HK-2 (cell line): ENCODE data around the gene ZNF497.

ENCODE experiments used
- DNase-seq: peaks from one replicate; pipeline ENCODE4 v3.0.0-alpha.2; 2018; ENCODE audit not compliant: unreplicated experiment

Gene ZNF497

DNA sequence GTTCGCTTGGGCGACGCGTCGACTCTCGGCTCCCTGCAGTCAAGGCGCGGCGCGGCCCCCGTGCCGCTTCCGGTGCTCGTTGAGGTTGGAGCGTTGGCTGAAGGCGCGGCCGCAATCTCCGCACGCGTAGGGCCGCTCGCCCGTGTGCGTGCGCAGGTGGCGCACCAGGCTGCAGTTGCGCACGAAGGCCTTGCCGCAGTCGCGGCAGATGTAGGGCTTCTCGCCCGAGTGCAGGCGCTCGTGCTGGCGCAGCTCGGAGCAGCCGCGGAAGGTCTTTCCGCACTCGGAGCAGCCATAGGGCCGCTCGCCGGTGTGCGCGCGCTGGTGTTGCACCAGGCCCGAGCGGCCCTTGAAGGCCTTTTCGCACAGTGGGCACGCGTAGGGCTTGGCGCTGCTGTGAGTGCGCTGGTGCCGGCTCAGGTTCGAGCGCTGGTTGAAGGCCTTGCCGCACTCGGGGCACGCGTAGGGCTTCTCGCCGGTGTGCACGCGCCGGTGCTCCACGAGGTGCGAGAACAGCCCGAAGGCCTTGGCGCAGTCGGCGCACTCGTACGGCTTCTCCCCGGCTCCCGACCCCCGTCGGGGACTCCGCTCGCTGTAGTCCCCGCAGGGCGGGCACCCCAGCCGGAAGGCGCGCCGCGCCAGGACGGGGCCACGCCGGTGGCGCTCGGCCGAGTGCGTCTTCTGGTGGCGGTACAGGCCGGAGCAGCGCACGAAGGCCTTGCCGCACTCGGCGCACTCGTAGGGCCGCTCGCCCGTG, 5.3 kb upstream of the ZNF497 start:
- no peak for DNase-seq

GRCh38 chr19:58366585-58367430, 4.3 kb upstream of the ZNF497 start:
- DNase-seq = no peak

- no peak for DNase-seq
These were observed 1.6 kb upstream of the ZNF497 start for GRCh38 chr19:58364146-58364545.

- peak; percentile 74 for DNase-seq
These were observed 665 bp downstream of the ZNF497 start for GRCh38 chr19:58361900-58362271.

DNA sequence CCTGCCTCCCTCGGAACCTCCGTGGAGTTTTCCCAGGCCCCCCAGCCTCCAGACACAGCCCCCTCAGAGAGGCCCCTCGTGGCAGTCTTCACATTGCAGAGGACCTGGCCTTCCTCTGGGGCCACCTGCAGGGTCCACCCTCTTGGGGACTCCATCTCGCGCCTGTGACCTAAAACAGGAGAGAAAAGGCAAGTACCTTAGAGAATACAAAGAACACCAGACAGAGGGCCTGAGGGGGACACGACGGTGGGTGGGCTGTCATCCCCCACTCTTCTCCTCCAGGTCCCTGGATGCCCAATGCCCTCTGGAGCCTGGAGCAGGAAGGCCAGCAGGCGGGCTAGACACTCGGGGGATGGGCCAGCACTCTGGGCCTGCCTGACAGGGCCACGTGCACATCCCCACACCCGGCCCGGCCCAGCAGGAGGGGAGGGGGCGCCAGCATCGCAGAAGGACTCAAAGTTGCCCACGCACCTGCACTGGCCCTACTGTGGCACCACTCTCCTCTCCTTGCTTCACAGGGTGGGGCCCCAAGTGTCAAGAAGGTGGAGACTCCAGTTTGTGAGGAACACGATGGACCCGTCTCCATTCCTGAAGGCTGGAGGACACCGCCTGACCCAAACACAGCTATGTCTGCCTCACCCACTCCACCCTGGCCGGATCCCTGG, 4.9 kb downstream of the ZNF497 start:
- no peak for DNase-seq

DNA sequence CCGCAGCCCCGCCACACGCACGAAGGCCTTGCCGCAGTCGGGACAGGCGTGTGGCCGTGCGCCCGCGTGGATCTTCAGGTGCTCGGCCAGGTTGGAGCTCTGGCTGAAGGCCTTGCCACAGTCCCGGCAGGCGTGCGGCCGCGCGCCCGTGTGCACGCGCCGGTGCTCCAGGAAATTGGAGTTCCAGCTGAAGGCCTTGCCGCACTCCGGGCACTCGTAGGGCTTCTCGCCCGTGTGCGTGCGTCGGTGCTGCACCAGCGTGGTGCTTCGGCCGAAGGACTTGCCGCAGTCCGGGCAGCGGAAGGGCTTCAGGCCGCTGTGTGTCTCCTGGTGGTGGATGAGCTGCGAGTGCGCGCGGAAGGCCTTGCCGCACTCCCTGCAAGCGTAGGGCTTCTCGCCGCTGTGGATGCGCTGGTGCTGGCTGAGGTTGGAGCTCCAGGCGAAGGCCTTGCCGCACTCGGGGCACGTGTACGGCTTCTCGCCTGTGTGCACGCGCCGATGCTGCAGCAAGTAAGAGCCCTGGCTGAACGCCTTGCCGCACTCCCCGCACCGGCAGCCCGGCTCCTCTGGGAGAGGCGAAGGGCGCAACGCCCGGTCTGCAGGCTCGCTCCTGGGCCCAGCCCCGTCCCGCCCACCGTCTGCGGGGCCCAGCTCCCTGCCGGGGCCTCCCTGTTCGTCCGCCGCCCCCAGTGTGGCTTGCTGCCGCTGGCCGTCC, 5.6 kb downstream of the ZNF497 start:
- no peak for DNase-seq

DNA sequence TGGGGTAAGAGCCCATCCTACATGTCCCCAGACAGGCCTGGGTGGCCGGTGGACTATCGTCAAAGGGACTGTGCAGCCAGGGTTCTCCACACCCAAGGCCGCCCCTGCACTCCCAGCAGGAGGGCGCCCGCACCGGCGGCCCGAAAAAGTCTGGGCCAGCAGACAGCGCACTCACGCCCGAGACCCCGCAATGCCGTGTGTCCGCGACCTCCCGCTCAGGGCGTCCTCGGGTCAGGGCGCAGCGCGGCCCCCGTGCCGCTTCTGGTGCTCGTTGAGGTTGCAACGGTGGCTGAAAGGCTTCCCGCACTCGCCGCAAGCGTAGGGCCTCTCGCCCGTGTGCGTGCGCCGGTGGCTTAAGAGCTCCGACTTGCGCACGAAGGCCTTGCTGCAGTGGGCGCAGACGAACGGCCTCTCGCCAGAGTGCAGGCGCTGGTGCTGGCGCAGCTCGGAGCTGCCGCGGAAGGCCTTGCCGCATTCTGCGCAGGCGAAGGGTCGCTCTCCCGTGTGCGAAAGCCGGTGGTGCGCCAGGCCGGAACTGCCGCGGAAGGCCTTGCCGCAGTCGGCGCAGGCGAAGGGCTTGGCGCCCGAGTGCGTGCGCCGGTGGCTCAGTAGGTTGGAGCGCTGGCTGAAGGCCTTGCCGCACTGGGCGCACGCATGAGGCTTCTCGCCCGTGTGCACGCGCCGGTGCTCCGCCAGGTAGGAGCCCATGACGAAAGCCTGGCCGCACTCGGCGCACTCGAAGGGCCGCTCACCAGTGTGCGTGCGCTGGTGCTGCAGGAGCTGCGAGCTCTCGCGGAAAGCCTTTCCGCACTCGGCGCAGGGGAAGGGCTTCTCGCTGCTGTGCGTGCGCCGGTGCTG, 6.4 kb downstream of the ZNF497 start:
- no peak for DNase-seq

- DNase-seq = no peak
These were observed 7.2 kb downstream of the ZNF497 start for GRCh38 chr19:58355215-58355796.

DNA sequence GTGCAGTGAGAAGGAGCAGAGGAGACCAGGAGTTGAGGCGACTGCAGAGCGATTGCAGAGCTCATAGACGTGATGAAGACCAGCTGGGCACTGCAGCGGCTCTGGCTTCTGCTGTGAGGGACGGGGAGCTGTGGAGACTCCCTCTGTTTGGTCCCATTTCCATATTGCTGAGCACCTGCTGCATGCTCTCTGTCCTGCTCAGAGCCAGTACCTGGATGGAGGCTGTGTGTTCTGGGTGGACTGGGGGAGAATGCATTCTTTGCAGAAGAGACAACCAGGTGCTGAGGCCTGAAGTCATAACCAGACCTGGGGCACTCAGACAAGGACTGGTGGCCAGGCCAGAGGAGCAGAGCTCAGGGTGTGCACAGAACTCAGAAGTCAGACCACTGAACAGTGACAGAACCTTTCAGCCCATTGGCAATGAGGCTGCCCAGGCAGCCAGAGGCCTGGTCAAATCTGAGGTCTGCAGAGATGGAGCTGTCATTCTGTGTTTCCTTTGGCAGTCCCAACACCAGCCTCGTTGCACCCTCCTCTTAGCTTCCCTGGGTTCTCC, 8.0 kb downstream of the ZNF497 start:
- DNase-seq = no peak

- DNase-seq = no peak
These were observed 8.7 kb downstream of the ZNF497 start for GRCh38 chr19:58353717-58354477.

DNA sequence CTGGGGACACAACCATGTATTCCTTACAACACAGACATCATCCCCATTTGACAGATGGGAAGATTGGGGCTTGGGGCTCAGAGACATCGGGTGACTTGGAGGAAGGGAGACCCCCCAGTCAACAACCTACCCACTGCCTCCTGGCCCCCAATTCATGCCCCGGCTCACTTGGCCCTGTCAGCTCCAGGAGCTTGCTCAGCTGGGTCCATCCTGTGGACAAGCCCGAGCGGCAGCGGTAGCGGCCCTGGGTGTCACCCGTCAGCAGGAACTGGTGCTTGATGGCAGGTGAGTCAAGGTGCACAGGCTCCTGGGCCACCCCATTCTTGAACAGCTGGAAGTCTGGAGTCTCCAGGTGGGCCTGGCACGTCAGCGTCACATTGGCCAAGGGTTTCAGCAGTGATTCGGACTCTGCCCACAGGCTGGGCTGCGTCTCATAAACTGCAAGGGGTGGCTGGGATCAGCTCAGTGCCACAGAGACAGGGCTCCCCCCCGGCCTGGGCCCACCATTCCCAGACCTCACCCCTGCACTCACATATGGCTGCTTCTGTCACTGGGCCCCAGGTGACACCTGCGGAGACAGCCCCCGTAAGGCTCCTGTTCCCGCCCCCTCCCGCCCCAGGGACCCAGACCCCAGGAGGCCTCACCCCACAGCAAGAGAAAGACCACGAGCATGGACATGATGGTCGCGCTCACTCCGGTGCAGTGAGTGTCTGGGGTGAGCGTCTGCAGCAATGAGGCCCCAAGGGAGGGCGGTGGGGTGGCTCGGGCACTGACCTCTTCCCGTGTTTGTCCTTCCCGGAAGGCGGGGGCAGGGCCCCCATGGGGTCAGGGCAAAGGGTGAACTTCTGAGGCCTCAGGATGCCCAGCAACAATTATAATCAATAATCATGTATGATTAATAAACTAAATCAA, 9.5 kb downstream of the ZNF497 start, which contains the start of gene A1BG:
Gene A1BG (minus strand): TSS at position 733 of the 912 bp plus-strand sequence. CDS start 55 bp downstream, at position 678.
- DNase-seq = no peak

DNA sequence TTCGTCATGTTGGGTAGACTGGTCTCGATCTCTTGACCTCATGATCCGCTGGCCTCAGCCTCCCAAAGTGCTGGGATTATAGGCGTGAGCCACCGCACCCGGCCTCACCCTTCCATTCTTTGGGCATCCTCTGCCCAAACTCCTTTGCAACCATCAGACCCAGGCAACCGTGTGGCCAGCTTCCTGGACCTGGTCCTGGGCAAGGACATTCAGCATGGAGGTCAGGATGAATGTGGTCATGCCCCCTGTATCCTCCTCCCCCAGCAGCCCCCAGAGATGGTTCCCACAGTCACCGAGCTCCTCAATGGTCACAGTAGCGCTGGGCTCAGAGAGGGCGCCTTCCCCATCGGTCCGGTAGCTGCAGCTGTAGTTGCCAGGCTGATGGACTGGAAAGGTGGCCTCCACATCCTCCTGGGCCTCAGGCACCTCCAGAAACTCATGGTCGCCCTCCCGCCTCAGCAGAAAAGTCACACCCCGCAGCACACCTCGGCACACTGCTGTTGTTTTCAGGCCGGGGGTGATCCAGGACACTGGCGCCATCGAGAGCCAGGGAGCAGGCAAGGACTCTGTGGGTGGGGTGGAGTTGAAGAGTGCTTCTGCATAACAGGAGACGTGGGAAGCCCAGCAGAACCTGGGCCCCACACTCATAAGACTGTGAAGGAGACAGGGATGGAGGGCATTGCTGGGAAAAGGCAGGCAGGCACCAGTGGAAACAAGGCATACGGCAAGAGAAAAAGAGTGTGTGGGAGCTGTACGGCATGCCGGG, 10.4 kb downstream of the ZNF497 start:
- DNase-seq = no peak

DNA sequence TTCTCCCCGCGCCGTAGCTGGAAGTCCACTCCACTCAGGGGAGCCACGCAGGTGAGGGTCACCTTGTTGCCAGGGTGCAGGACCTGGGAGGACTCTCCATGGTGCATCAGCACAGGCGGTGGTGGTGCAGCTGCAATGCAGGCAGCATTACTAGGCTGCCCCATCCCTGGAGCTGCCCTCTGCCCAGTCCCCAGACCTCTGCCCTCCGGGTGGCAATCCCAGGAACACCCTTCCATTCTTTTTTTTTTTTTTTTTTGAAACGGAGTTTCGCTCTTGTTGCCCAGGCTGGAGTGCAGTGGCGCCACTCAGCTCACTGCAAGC, 11.0 kb downstream of the ZNF497 start:
- DNase-seq = no peak

DNA sequence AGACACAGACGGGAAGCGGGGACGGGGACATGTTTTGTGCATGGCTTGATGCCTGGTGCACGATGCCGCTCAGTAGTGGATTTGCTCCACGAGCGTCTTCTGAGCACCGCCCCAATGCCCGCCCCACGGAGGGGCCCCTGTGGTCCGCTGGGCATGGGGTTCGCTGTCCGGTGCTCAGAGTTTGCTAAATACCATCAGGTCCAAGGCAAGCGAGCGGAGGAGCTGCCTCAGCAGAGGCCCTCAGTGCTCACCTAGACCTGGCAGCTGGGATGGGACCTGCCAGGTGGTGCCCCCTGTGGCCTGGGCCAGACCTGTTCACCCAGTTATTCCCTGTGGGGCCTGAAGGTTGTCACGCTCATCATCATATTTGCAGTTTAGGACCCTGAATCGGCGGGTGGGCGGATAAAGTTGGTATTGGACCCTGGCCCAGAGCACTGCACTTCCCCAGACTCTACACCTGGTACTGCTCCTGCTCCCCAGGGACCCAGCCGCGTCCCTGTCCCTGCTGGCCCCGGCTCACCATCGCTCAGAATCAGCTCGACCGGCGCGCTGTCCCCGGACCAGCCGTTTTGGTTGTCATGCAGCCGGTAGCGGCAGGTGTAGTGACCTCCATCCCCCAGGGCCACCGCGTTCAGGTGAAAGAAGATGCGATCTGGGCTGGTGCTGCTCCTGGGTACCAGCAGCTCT, 11.5 kb downstream of the ZNF497 start:
- DNase-seq = no peak

GRCh38 chr19:58350001-58350861, 12.3 kb downstream of the ZNF497 start:
- DNase-seq = no peak

DNA sequence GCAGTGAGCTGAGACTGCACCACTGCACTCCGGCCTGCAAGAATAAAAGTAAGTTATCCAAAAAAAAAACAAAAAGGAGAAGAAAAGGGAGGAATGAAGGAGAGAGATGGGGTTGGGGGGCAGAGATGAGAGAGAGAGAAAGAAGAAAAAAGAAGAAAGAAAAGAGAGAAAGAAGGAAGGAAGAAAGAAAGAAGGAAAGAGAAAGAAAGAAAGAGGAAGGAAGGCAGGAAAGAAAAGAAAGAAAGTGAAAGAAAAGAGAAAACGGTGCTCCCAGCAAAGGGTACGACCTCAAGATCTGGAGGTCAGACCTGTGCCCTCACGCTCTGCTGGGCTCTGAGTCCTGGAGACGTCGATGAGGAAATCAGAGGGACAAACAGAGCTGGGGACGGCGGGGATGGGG, 13.0 kb downstream of the ZNF497 start:
- no peak for DNase-seq
